ENCODE data around the gene PANX3.

PANX3 gene

GRCh38 chr11:124638500-124638899, 27.3 kb downstream of the PANX3 start:
- CTCF ChIA-PET: no interaction called here
- TF ChIP-seq CTCF (conservative IDR thresholded peaks at IDR 0.05; ENCODE audit: low read depth): no peak
- H3K27ac ChIP-seq: no peak overlapping the region
- POLR2A ChIA-PET (ENCODE audit: low non-redundant PET): no interaction called here
- DNase-seq (ENCODE audit: low spot score): no peak

- POLR2A ChIA-PET (ENCODE audit: low non-redundant PET): no interaction called here
- H3K27ac ChIP-seq: no peak overlapping the region
- no peak for TF ChIP-seq CTCF (conservative IDR thresholded peaks at IDR 0.05; ENCODE audit: low read depth)
- CTCF ChIA-PET: no interaction called here
- DNase-seq (ENCODE audit: low spot score): no peak
Measured at GRCh38 chr11:124639186-124639585, 28.0 kb downstream of the PANX3 start.

GRCh38 chr11:124640666-124641065, 29.4 kb downstream of the PANX3 start:
- POLR2A ChIA-PET (ENCODE audit: low non-redundant PET): interaction anchor here (0.6 kb wide), 1 partner anchor 931 kb away, joined by 4 read pairs; no protein-coding TSS in a partner anchor
- no peak overlapping the region for H3K27ac ChIP-seq
- TF ChIP-seq CTCF (conservative IDR thresholded peaks at IDR 0.05; ENCODE audit: low read depth): no peak
- DNase-seq (ENCODE audit: low spot score): no peak
- CTCF ChIA-PET: interaction anchor here (0.6 to 1.0 kb wide), 4 partner anchors 10 to 598 kb away, joined by 3 to 7 read pairs (median 5); no protein-coding TSS in a partner anchor

GRCh38 chr11:124642628-124643027, 31.4 kb downstream of the PANX3 start:
- H3K27ac ChIP-seq: no peak overlapping the region
- CTCF ChIA-PET: no interaction called here
- no peak for TF ChIP-seq CTCF (conservative IDR thresholded peaks at IDR 0.05; ENCODE audit: low read depth)
- DNase-seq (ENCODE audit: low spot score): no peak
- POLR2A ChIA-PET (ENCODE audit: low non-redundant PET): no interaction called here

- CTCF ChIA-PET: interaction anchor here (0.7 kb wide), 1 partner anchor 144 kb away, joined by 3 read pairs; no protein-coding TSS in a partner anchor
- H3K27ac ChIP-seq: no peak overlapping the region
- TF ChIP-seq CTCF (conservative IDR thresholded peaks at IDR 0.05; ENCODE audit: low read depth): no peak
- POLR2A ChIA-PET (ENCODE audit: low non-redundant PET): no interaction called here
- no peak for DNase-seq (ENCODE audit: low spot score)
Measured at GRCh38 chr11:124643042-124643604, 31.9 kb downstream of the PANX3 start.

- no peak overlapping the region for H3K27ac ChIP-seq
- no peak for TF ChIP-seq CTCF (conservative IDR thresholded peaks at IDR 0.05; ENCODE audit: low read depth)
- no peak for DNase-seq (ENCODE audit: low spot score)
- POLR2A ChIA-PET (ENCODE audit: low non-redundant PET): no interaction called here
- CTCF ChIA-PET: interaction anchor here (0.6 to 1.2 kb wide), 11 partner anchors 12 to 829 kb away, joined by 3 to 7 read pairs (median 3); no protein-coding TSS in a partner anchor
Measured at GRCh38 chr11:124643605-124644425, 32.6 kb downstream of the PANX3 start.

Measured in RWPE1 (cell line).